NT2/D1 (cell line): ENCODE results near the gene LINGO1.

Experiments
- DNase-seq: peaks from one replicate; pipeline ENCODE4 v3.0.0-alpha.2; 2011; ENCODE audit warnings: low read depth, low spot score
- H3K27me3 ChIP-seq: 2 replicates; pipeline ENCODE4 v1.6.0; 2011; ENCODE audit warnings: mild to moderate bottlenecking; ENCODE audit not compliant: insufficient read length, insufficient read depth
- H3K36me3 ChIP-seq: 2 replicates; pipeline ENCODE4 v1.6.1; 2011; ENCODE audit warnings: mild to moderate bottlenecking, low read length, mixed read lengths; ENCODE audit not compliant: insufficient read depth, insufficient read length
- H3K4me1 ChIP-seq: 2 replicates; pipeline ENCODE4 v1.5.1; 2011; ENCODE audit not compliant: insufficient read depth, insufficient read length
- H3K4me3 ChIP-seq: 2 replicates; pipeline ENCODE4 v1.5.1; 2011; ENCODE audit warnings: low read depth; ENCODE audit not compliant: insufficient read length
- H3K9ac ChIP-seq: 2 replicates; pipeline ENCODE4 v1.6.0; 2011; ENCODE audit warnings: low read depth; ENCODE audit not compliant: insufficient read length
- H3K9me3 ChIP-seq: 2 replicates; pipeline ENCODE4 v1.5.1; 2011; ENCODE audit warnings: mild to moderate bottlenecking, low read length; ENCODE audit not compliant: insufficient read depth
- SUZ12 ChIP-seq: IDR thresholded peaks from 2 replicates; pipeline ENCODE4 v1.6.1; 2011; ENCODE audit not compliant: insufficient read length, insufficient read depth; ENCODE audit errors: extremely low read depth
- YY1 ChIP-seq: IDR thresholded peaks from 2 replicates; pipeline ENCODE4 v1.6.1; 2011; ENCODE audit not compliant: insufficient read length, insufficient read depth
- ZNF274 ChIP-seq: IDR thresholded peaks from 2 replicates; pipeline ENCODE4 v1.6.1; 2011; ENCODE audit warnings: mild to moderate bottlenecking, low read depth, low read length

LINGO1 gene

GRCh38 chr15:77589839-77590238, 42.9 kb downstream of the LINGO1 start:
- DNase-seq = no peak
- TF ChIP-seq YY1 (no peak), ZNF274 (no peak), SUZ12 (no peak)
- Histone ChIP-seq H3K36me3 (no peaks in the 10 kb centered on the region), H3K9me3 (no peaks in the 10 kb centered on the region), H3K4me3 (no peak overlapping the region), H3K27me3 (peaks cover 3% of the 10 kb centered on the region), H3K9ac (no peak overlapping the region), H3K4me1 (peaks cover 7% of the 10 kb centered on the region)

- TF ChIP-seq SUZ12 (no peak), ZNF274 (no peak), YY1 (no peak)
Measured at GRCh38 chr15:77588126-77588525, 44.6 kb downstream of the LINGO1 start.

GRCh38 chr15:77584691-77585090, 48.0 kb downstream of the LINGO1 start:
- H3K27me3 ChIP-seq = peaks cover 3% of the 10 kb centered on the region
- H3K9me3 ChIP-seq = no peaks in the 10 kb centered on the region

More at GRCh38 chr15:77588126-77588525, 44.6 kb downstream of the LINGO1 start:
- H3K4me1 ChIP-seq = peaks cover 13% of the 10 kb centered on the region
- peaks cover 3% of the 10 kb centered on the region for H3K27me3 ChIP-seq
- H3K4me3 ChIP-seq = no peak overlapping the region
- no peaks in the 10 kb centered on the region for H3K9me3 ChIP-seq
- H3K9ac ChIP-seq = no peak overlapping the region
- no peaks in the 10 kb centered on the region for H3K36me3 ChIP-seq
- DNase-seq = no peak

GRCh38 chr15:77584201-77584600, 48.5 kb downstream of the LINGO1 start:
- peaks cover 3% of the 10 kb centered on the region for H3K27me3 ChIP-seq
- no peaks in the 10 kb centered on the region for H3K36me3 ChIP-seq
- peaks cover 9% of the 10 kb centered on the region for H3K4me1 ChIP-seq
- no peak overlapping the region for H3K9ac ChIP-seq
- H3K9me3 ChIP-seq = no peaks in the 10 kb centered on the region
- no peak overlapping the region for H3K4me3 ChIP-seq
- TF ChIP-seq YY1 = no peak
- no peak for TF ChIP-seq ZNF274
- TF ChIP-seq SUZ12 = no peak
- DNase-seq = no peak

More at GRCh38 chr15:77584691-77585090, 48.0 kb downstream of the LINGO1 start:
- Histone ChIP-seq H3K36me3 (no peaks in the 10 kb centered on the region), H3K4me1 (peaks cover 9% of the 10 kb centered on the region), H3K4me3 (no peak overlapping the region), H3K9ac (no peak overlapping the region)
- TF ChIP-seq ZNF274 (no peak), SUZ12 (no peak), YY1 (no peak)
- DNase-seq = no peak

- no peaks in the 10 kb centered on the region for H3K36me3 ChIP-seq
- no peak overlapping the region for H3K9ac ChIP-seq
- peaks cover 3% of the 10 kb centered on the region for H3K27me3 ChIP-seq
- TF ChIP-seq YY1 (no peak), SUZ12 (no peak), ZNF274 (no peak)
- peaks cover 9% of the 10 kb centered on the region for H3K4me1 ChIP-seq
- no peak overlapping the region for H3K4me3 ChIP-seq
- DNase-seq = no peak
- H3K9me3 ChIP-seq = no peaks in the 10 kb centered on the region
Measured at GRCh38 chr15:77582763-77583162, 49.9 kb downstream of the LINGO1 start.

- Histone ChIP-seq H3K36me3 (no peaks in the 10 kb centered on the region), H3K27me3 (peaks cover 3% of the 10 kb centered on the region), H3K4me3 (no peak overlapping the region), H3K9me3 (no peaks in the 10 kb centered on the region), H3K4me1 (peaks cover 9% of the 10 kb centered on the region), H3K9ac (no peak overlapping the region)
- TF ChIP-seq ZNF274 = no peak
- TF ChIP-seq SUZ12 = no peak
- TF ChIP-seq YY1 = no peak
- no peak for DNase-seq
Measured at GRCh38 chr15:77581896-77582569, 50.7 kb downstream of the LINGO1 start.

GRCh38 chr15:77580996-77581682, 51.6 kb downstream of the LINGO1 start:
- H3K9ac ChIP-seq = no peak overlapping the region
- no peak for DNase-seq
- no peaks in the 10 kb centered on the region for H3K9me3 ChIP-seq
- H3K36me3 ChIP-seq = no peaks in the 10 kb centered on the region
- H3K27me3 ChIP-seq = peaks cover 2% of the 10 kb centered on the region
- peaks cover 12% of the 10 kb centered on the region for H3K4me1 ChIP-seq
- no peak overlapping the region for H3K4me3 ChIP-seq
- TF ChIP-seq YY1 (no peak), ZNF274 (no peak), SUZ12 (no peak)
